ENCODE measurements around the gene EPHB2.
"Not testable (repeated sequence)": the region's sequence is repeated elsewhere in the genome, so short reads cannot be mapped to it uniquely, and the experiment has no call there.

GRCh38 chr1:22668840-22669239, 41.8 kb upstream of the EPHB2 start:
- TF ChIP-seq, protein P1, sequence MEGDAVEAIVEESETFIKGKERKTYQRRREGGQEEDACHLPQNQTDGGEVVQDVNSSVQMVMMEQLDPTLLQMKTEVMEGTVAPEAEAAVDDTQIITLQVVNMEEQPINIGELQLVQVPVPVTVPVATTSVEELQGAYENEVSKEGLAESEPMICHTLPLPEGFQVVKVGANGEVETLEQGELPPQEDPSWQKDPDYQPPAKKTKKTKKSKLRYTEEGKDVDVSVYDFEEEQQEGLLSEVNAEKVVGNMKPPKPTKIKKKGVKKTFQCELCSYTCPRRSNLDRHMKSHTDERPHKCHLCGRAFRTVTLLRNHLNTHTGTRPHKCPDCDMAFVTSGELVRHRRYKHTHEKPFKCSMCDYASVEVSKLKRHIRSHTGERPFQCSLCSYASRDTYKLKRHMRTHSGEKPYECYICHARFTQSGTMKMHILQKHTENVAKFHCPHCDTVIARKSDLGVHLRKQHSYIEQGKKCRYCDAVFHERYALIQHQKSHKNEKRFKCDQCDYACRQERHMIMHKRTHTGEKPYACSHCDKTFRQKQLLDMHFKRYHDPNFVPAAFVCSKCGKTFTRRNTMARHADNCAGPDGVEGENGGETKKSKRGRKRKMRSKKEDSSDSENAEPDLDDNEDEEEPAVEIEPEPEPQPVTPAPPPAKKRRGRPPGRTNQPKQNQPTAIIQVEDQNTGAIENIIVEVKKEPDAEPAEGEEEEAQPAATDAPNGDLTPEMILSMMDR (IDR thresholded peaks at IDR 0.05), result not testable (repeated sequence)
- TF ChIP-seq POLR2A (IDR thresholded peaks at IDR 0.05), result not testable (repeated sequence)
